ENCODE results near the gene RBP5. TPM values are rescaled to one million over a fixed set of nuclear protein-coding genes. Genes with fewer than 3 reads are reported as not detected.

RBP5 gene, protein sequence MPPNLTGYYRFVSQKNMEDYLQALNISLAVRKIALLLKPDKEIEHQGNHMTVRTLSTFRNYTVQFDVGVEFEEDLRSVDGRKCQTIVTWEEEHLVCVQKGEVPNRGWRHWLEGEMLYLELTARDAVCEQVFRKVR
- total RNA-seq = 10 to 100 TPM in 1 of 2 donors, 1 to 10 TPM in 1; 6.3 to 13.4 TPM
- 1 to 10 TPM in 1 of 2 donors, not detected in 1; 1.1 TPM for polyA plus RNA-seq
- long read RNA-seq, donor 1, partial matches to known transcripts = 0 of 4 reads
- long read RNA-seq, donor 1, other reads (novel, unspliced or antisense) = 2 of 4 reads
- long read RNA-seq, donor 2, partial matches to known transcripts = 0 of 13 reads
- long read RNA-seq, donor 2, other reads (novel, unspliced or antisense) = 11 of 13 reads

GRCh38 chr12:7128681-7129286 lies at the start of gene RBP5:
TSS of gene RBP5 (minus strand) at chr12:7128889. CDS start at chr12:7128775, 114 bp downstream.
- DNase-seq (peak in 1 of 2 donors; percentile 35), ATAC-seq (ENCODE audit: low FRiP score) (no peak)
- no peaks in the 10 kb centered on the region for H3K27me3 ChIP-seq (ENCODE audit: control insufficient read depth in 1 of 2, insufficient read depth in 2 of 2, low read length in 1 of 2)
- no peaks in the 10 kb centered on the region for H3K4me1 ChIP-seq (ENCODE audit: control insufficient read depth in 1 of 2, insufficient read depth in 2 of 2, low read length in 2 of 2)
- H3K4me3 ChIP-seq (ENCODE audit: low read length in 2 of 2) = peak within 1 kb of the TSS; percentile 37 to 66
- no peaks in the 10 kb centered on the region for H3K9me3 ChIP-seq (ENCODE audit: control insufficient read depth, low read length)
- H3K27ac ChIP-seq (ENCODE audit: low read depth in 1 of 2, low read length in 2 of 2) = no peak within 1 kb of the TSS
- H3K36me3 ChIP-seq (ENCODE audit: control insufficient read depth in 1 of 2, insufficient read depth in 2 of 2, low read length in 1 of 2) = no peaks in the 10 kb centered on the region
- WGBS, 2 donors = 79 to 82% methylated on average over 7 of the region's 7 CpGs
- intact Hi-C loops (cut with DNase I) = no loop called here

DNA sequence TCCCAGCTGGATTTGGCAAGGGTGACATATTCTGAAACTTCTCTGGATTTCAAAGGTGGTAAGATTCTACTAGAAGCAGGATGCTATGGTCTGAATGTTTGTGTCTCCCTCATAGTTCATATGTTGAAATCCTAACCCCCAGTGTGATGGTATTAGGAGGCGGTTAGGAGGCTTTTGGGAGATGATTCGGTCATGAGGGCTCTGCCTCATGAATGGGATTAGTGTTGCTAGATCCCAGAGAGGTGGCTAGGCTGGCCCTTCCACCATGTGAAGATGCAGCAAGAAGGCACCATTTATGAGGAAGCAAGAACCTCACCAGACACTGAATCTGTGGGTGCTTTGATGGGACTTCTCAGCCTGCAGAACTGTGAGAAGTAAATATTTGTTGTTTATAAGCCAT lies 49.8 kb upstream of the RBP5 start:
- H3K27ac ChIP-seq (ENCODE audit: low read depth in 1 of 2, low read length in 2 of 2) = no peak overlapping the region
- H3K36me3 ChIP-seq (ENCODE audit: control insufficient read depth in 1 of 2, insufficient read depth in 2 of 2, low read length in 1 of 2) = no peaks in the 10 kb centered on the region
- H3K4me3 ChIP-seq (ENCODE audit: low read length in 2 of 2) = no peak overlapping the region
- no peak for DNase-seq
- 86 to 88% methylated on average over 2 of the region's 2 CpGs for WGBS, 2 donors
- no peaks in the 10 kb centered on the region for H3K27me3 ChIP-seq (ENCODE audit: control insufficient read depth in 1 of 2, insufficient read depth in 2 of 2, low read length in 1 of 2)
- intact Hi-C loops (cut with DNase I) = no loop called here
- ATAC-seq (ENCODE audit: low FRiP score) = no peak
- H3K4me1 ChIP-seq (ENCODE audit: control insufficient read depth in 1 of 2, insufficient read depth in 2 of 2, low read length in 2 of 2) = no peaks in the 10 kb centered on the region
- peaks cover 1% of the 10 kb centered on the region for H3K9me3 ChIP-seq (ENCODE audit: control insufficient read depth, low read length)

DNA sequence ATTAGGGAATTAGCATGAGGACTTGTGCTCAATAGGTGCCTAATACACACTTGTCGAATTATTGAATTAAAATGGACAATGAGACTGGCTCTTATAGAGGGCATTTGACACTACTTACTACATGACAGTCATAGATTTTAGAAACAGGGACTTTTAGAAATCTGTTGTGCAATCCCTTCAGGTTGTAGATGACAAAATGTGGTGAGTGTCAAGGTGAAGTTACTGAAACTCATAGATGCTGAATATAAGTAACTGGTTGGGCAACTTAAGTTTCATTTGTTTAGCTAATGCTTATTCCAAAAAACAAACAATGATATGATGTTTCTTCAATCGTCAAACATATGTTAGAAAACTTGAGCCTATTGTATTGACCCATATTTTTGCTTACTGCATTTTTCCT lies 47.9 kb upstream of the RBP5 start:
- H3K4me1 ChIP-seq (ENCODE audit: control insufficient read depth in 1 of 2, insufficient read depth in 2 of 2, low read length in 2 of 2) = no peaks in the 10 kb centered on the region
- ATAC-seq (ENCODE audit: low FRiP score) = no peak
- intact Hi-C loops (cut with DNase I) = no loop called here
- no peak overlapping the region for H3K27ac ChIP-seq (ENCODE audit: low read depth in 1 of 2, low read length in 2 of 2)
- H3K9me3 ChIP-seq (ENCODE audit: control insufficient read depth, low read length) = peaks cover 1% of the 10 kb centered on the region
- no peak for DNase-seq
- WGBS, 2 donors = 62 to 67% methylated on average over 2 of the region's 2 CpGs
- no peaks in the 10 kb centered on the region for H3K36me3 ChIP-seq (ENCODE audit: control insufficient read depth in 1 of 2, insufficient read depth in 2 of 2, low read length in 1 of 2)
- no peak overlapping the region for H3K4me3 ChIP-seq (ENCODE audit: low read length in 2 of 2)
- no peaks in the 10 kb centered on the region for H3K27me3 ChIP-seq (ENCODE audit: control insufficient read depth in 1 of 2, insufficient read depth in 2 of 2, low read length in 1 of 2)

DNA sequence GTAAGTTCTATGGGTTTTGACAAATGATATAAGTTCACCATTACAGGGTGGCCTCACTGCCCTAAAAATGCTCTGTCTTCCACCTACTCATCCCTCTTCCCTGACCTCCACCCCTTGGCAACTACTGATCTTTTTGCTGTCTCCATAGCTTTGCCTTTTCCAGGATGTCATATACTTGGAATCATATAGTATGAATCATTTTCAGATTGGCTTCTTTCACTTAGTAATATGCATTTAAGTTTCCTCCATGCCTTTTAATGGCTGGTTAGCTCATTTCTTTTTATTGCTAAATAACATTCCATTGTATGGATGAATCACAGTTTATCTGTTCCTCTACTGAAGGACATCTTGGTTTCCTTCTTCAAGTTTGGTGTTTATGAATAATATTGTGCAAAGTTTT lies 46.8 kb upstream of the RBP5 start:
- no peak for DNase-seq
- no peaks in the 10 kb centered on the region for H3K27me3 ChIP-seq (ENCODE audit: control insufficient read depth in 1 of 2, insufficient read depth in 2 of 2, low read length in 1 of 2)
- no peak overlapping the region for H3K4me3 ChIP-seq (ENCODE audit: low read length in 2 of 2)
- H3K36me3 ChIP-seq (ENCODE audit: control insufficient read depth in 1 of 2, insufficient read depth in 2 of 2, low read length in 1 of 2) = no peaks in the 10 kb centered on the region
- ATAC-seq (ENCODE audit: low FRiP score) = no peak
- H3K27ac ChIP-seq (ENCODE audit: low read depth in 1 of 2, low read length in 2 of 2) = no peak overlapping the region
- no peaks in the 10 kb centered on the region for H3K4me1 ChIP-seq (ENCODE audit: control insufficient read depth in 1 of 2, insufficient read depth in 2 of 2, low read length in 2 of 2)
- H3K9me3 ChIP-seq (ENCODE audit: control insufficient read depth, low read length) = peaks cover 1% of the 10 kb centered on the region
- intact Hi-C loops (cut with DNase I) = no loop called here

- ATAC-seq (ENCODE audit: low FRiP score) (no peak), DNase-seq (no peak)
- no peaks in the 10 kb centered on the region for H3K36me3 ChIP-seq (ENCODE audit: control insufficient read depth in 1 of 2, insufficient read depth in 2 of 2, low read length in 1 of 2)
- H3K9me3 ChIP-seq (ENCODE audit: control insufficient read depth, low read length) = peaks cover 1% of the 10 kb centered on the region
- H3K27me3 ChIP-seq (ENCODE audit: control insufficient read depth in 1 of 2, insufficient read depth in 2 of 2, low read length in 1 of 2) = no peaks in the 10 kb centered on the region
- H3K27ac ChIP-seq (ENCODE audit: low read depth in 1 of 2, low read length in 2 of 2) = no peak overlapping the region
- 59 to 68% methylated on average over 1 of the region's 1 CpG for WGBS, 2 donors
- intact Hi-C loops (cut with DNase I) = no loop called here
- no peak overlapping the region for H3K4me3 ChIP-seq (ENCODE audit: low read length in 2 of 2)
- H3K4me1 ChIP-seq (ENCODE audit: control insufficient read depth in 1 of 2, insufficient read depth in 2 of 2, low read length in 2 of 2) = no peaks in the 10 kb centered on the region
Observed at GRCh38 chr12:7171854-7172253, 43.2 kb upstream of the RBP5 start.

DNA sequence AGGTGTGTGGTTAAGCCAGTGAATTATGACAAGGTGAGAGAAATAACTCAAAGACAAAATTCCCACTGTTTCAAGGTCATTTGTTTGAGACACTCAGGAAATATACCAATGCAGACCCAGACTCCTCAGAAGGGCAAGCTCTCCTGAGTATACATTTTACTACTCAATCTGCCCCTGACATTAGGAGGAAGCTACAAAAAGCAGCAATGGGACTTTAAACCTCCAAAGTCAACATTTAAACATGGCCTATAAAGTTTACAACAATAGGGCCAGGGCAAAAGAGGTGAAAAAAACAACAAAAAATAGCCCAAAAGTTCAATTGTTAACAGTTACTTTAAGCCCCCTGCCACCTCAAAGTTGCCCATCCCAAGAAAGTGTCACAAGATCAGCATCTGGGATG lies 41.3 kb upstream of the RBP5 start:
- Histone ChIP-seq H3K4me1 (ENCODE audit: control insufficient read depth in 1 of 2, insufficient read depth in 2 of 2, low read length in 2 of 2) (no peaks in the 10 kb centered on the region), H3K9me3 (ENCODE audit: control insufficient read depth, low read length) (no peaks in the 10 kb centered on the region), H3K36me3 (ENCODE audit: control insufficient read depth in 1 of 2, insufficient read depth in 2 of 2, low read length in 1 of 2) (no peaks in the 10 kb centered on the region), H3K4me3 (ENCODE audit: low read length in 2 of 2) (no peak overlapping the region), H3K27me3 (ENCODE audit: control insufficient read depth in 1 of 2, insufficient read depth in 2 of 2, low read length in 1 of 2) (no peaks in the 10 kb centered on the region), H3K27ac (ENCODE audit: low read depth in 1 of 2, low read length in 2 of 2) (no peak overlapping the region)
- intact Hi-C loops (cut with DNase I) = no loop called here
- DNase-seq = no peak
- ATAC-seq (ENCODE audit: low FRiP score) = no peak

DNA sequence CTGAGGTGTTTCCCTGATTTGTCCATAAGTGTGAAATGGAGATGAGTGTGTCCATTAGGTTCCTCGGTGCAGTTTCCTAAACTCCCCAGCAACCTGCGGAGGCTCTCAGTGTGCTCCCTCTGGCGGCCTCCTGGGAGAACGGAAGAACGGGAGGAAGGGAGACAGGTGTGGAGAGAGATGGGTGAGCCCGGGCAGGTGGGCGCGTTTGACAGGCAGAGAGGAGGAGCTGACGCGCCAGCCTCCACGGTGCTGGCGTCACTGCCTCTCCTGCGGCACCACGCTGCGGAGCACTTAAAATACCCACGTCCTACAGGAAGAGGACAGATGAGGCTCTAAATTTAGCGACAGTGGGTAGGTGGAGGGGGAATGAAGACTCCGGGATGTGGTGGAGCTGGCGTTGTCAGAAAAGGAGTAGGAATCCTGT lies 34.0 kb upstream of the RBP5 start:
- WGBS, 2 donors = 4 to 7% methylated on average over 19 of the region's 19 CpGs
- DNase-seq = no peak
- no peaks in the 10 kb centered on the region for H3K36me3 ChIP-seq (ENCODE audit: control insufficient read depth in 1 of 2, insufficient read depth in 2 of 2, low read length in 1 of 2)
- no peak overlapping the region for H3K4me3 ChIP-seq (ENCODE audit: low read length in 2 of 2)
- ATAC-seq (ENCODE audit: low FRiP score) = peak; percentile 11
- H3K9me3 ChIP-seq (ENCODE audit: control insufficient read depth, low read length) = no peaks in the 10 kb centered on the region
- no peaks in the 10 kb centered on the region for H3K27me3 ChIP-seq (ENCODE audit: control insufficient read depth in 1 of 2, insufficient read depth in 2 of 2, low read length in 1 of 2)
- no peaks in the 10 kb centered on the region for H3K4me1 ChIP-seq (ENCODE audit: control insufficient read depth in 1 of 2, insufficient read depth in 2 of 2, low read length in 2 of 2)
- intact Hi-C loops (cut with DNase I) = no loop called here
- no peak overlapping the region for H3K27ac ChIP-seq (ENCODE audit: low read depth in 1 of 2, low read length in 2 of 2)

DNA sequence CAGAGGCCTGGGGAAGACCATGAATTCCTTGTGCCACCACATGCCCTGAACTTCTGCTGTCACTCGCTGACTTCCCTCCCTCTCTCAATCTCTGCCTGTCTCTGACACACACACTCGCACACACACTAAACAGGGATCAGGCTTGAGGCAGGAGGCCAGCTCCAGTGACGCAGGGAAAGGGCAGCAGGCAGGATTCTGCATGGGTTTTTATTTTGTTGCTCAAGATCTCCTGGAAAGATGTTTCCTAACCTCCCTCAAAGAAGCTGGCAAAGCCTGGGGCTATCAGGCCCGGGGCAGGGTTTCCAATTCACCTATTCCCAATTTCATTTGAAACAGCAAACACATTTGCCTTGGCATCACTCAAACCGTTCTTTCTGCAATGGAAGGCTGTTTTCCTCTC lies 33.1 kb upstream of the RBP5 start:
- no peaks in the 10 kb centered on the region for H3K9me3 ChIP-seq (ENCODE audit: control insufficient read depth, low read length)
- no peaks in the 10 kb centered on the region for H3K27me3 ChIP-seq (ENCODE audit: control insufficient read depth in 1 of 2, insufficient read depth in 2 of 2, low read length in 1 of 2)
- H3K4me1 ChIP-seq (ENCODE audit: control insufficient read depth in 1 of 2, insufficient read depth in 2 of 2, low read length in 2 of 2) = no peaks in the 10 kb centered on the region
- 91% methylated on average over 5 of the region's 5 CpGs for WGBS, 2 donors
- no peak for ATAC-seq (ENCODE audit: low FRiP score)
- intact Hi-C loops (cut with DNase I) = no loop called here
- DNase-seq = no peak
- H3K36me3 ChIP-seq (ENCODE audit: control insufficient read depth in 1 of 2, insufficient read depth in 2 of 2, low read length in 1 of 2) = no peaks in the 10 kb centered on the region
- no peak overlapping the region for H3K4me3 ChIP-seq (ENCODE audit: low read length in 2 of 2)
- no peak overlapping the region for H3K27ac ChIP-seq (ENCODE audit: low read depth in 1 of 2, low read length in 2 of 2)

- Histone ChIP-seq H3K4me3 (ENCODE audit: low read length in 2 of 2) (no peak overlapping the region), H3K27me3 (ENCODE audit: control insufficient read depth in 1 of 2, insufficient read depth in 2 of 2, low read length in 1 of 2) (no peaks in the 10 kb centered on the region), H3K27ac (ENCODE audit: low read depth in 1 of 2, low read length in 2 of 2) (no peak overlapping the region), H3K9me3 (ENCODE audit: control insufficient read depth, low read length) (no peaks in the 10 kb centered on the region), H3K4me1 (ENCODE audit: control insufficient read depth in 1 of 2, insufficient read depth in 2 of 2, low read length in 2 of 2) (no peaks in the 10 kb centered on the region), H3K36me3 (ENCODE audit: control insufficient read depth in 1 of 2, insufficient read depth in 2 of 2, low read length in 1 of 2) (no peaks in the 10 kb centered on the region)
- ATAC-seq (ENCODE audit: low FRiP score) = no peak
- intact Hi-C loops (cut with DNase I) = no loop called here
- WGBS, 2 donors = 90 to 92% methylated on average over 4 of the region's 4 CpGs
- DNase-seq = no peak
Observed at GRCh38 chr12:7161327-7161726, 32.6 kb upstream of the RBP5 start.
